GM19395 (cell line): ENCODE data around the gene SVOP.
"Not testable (repeated sequence)": the region's sequence is repeated elsewhere in the genome, so short reads cannot be mapped to it uniquely, and the experiment has no call there.

Experiments
- ATAC-seq: cut with Tn5 transposase; IDR thresholded peaks from one replicate; pipeline ENCODE4 v1.9.1; 2021; ENCODE audit warnings: mild to moderate bottlenecking, moderate library complexity; ENCODE audit not compliant: unreplicated experiment

Gene SVOP

GRCh38 chr12:109033239-109034196 is 12.7 kb upstream of the SVOP start:
- no peak for ATAC-seq

- ATAC-seq, result no peak
Observed at GRCh38 chr12:109029411-109029810, 8.5 kb upstream of the SVOP start.

- ATAC-seq, result not testable (repeated sequence)
Observed at GRCh38 chr12:109028624-109029023, 7.8 kb upstream of the SVOP start.

GRCh38 chr12:109027767-109028166 is 6.9 kb upstream of the SVOP start:
- no peak for ATAC-seq

GRCh38 chr12:109020146-109020795 is 597 bp downstream of the SVOP start:
- ATAC-seq, result no peak

GRCh38 chr12:109018296-109018695 is 2.6 kb downstream of the SVOP start:
- ATAC-seq, result no peak

- ATAC-seq, result no peak
Observed at GRCh38 chr12:109016978-109017377, 3.9 kb downstream of the SVOP start.

GRCh38 chr12:109016016-109016415 is 4.9 kb downstream of the SVOP start:
- no peak for ATAC-seq

- ATAC-seq, result no peak
Observed at GRCh38 chr12:109014984-109015765, 5.7 kb downstream of the SVOP start.

GRCh38 chr12:109010259-109010658 is 10.6 kb downstream of the SVOP start:
- ATAC-seq, result no peak

- ATAC-seq, result no peak
Observed at GRCh38 chr12:109009766-109010165, 11.1 kb downstream of the SVOP start.

- ATAC-seq, result no peak
Observed at GRCh38 chr12:109004017-109004416, 16.9 kb downstream of the SVOP start.

- ATAC-seq, result no peak
Observed at GRCh38 chr12:108996320-108996719, 24.5 kb downstream of the SVOP start.

GRCh38 chr12:108995370-108995992 is 25.4 kb downstream of the SVOP start:
- ATAC-seq, result no peak

GRCh38 chr12:108990103-108990502 is 30.8 kb downstream of the SVOP start:
- not testable (repeated sequence) for ATAC-seq

GRCh38 chr12:108989376-108989775 is 31.5 kb downstream of the SVOP start:
- no peak for ATAC-seq

- ATAC-seq, result no peak
Observed at GRCh38 chr12:108985750-108986149, 35.1 kb downstream of the SVOP start.

GRCh38 chr12:108983227-108983626 is 37.6 kb downstream of the SVOP start:
- no peak for ATAC-seq

- ATAC-seq, result no peak
Observed at GRCh38 chr12:108982621-108983219, 38.1 kb downstream of the SVOP start.

- ATAC-seq, result no peak
Observed at GRCh38 chr12:108981835-108982234, 39.0 kb downstream of the SVOP start.
